ENCODE results near the gene MRPS35.

The MRPS35 gene

DNA sequence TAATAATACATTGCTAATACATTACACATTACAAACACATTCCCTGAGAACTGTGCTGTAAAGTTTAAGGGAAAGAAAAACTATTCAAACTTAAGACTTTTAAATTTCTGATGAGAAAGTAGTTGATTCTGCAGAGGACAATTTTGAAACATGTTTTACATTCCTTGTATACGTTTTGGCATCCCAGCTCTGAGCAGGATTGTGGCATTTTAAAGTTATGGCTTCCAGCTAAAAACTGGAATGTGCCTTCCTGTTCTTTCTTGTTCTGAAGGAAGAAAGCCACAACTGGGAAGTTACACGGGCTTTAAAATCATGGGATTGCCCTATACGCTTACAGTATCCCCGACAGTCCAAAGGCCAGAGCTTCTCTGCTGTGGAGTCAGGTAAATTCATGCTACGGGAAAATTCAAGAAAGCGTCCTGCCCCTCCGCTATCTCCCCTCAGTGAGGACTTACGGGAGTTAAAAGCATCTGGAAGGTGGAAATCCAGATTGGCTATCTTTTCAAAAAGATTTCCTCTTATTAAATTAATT, 58.6 kb downstream of the MRPS35 start:
- no peak overlapping the region for H3K9ac ChIP-seq (ENCODE audit: low read depth in 1 of 2, low read length in 2 of 2)
- H3K4me1 ChIP-seq (ENCODE audit: control insufficient read depth in 2 of 2, insufficient read depth in 2 of 2, low read length in 2 of 2) = no peaks in the 10 kb centered on the region
- H3K4me3 ChIP-seq (ENCODE audit: low read length in 2 of 2) = no peak overlapping the region
- H3K9me3 ChIP-seq (ENCODE audit: control insufficient read depth in 2 of 2, low read length in 2 of 2) = no peaks in the 10 kb centered on the region
- no peaks in the 10 kb centered on the region for H3K27me3 ChIP-seq (ENCODE audit: control insufficient read depth in 2 of 2, insufficient read depth in 2 of 2, low read length in 2 of 2)
- H3K27ac ChIP-seq (ENCODE audit: low read depth in 2 of 2, low read length in 2 of 2) = no peak overlapping the region
- H3K36me3 ChIP-seq (ENCODE audit: control insufficient read depth in 2 of 2, insufficient read depth in 2 of 2, low read length in 2 of 2) = no peaks in the 10 kb centered on the region

DNA sequence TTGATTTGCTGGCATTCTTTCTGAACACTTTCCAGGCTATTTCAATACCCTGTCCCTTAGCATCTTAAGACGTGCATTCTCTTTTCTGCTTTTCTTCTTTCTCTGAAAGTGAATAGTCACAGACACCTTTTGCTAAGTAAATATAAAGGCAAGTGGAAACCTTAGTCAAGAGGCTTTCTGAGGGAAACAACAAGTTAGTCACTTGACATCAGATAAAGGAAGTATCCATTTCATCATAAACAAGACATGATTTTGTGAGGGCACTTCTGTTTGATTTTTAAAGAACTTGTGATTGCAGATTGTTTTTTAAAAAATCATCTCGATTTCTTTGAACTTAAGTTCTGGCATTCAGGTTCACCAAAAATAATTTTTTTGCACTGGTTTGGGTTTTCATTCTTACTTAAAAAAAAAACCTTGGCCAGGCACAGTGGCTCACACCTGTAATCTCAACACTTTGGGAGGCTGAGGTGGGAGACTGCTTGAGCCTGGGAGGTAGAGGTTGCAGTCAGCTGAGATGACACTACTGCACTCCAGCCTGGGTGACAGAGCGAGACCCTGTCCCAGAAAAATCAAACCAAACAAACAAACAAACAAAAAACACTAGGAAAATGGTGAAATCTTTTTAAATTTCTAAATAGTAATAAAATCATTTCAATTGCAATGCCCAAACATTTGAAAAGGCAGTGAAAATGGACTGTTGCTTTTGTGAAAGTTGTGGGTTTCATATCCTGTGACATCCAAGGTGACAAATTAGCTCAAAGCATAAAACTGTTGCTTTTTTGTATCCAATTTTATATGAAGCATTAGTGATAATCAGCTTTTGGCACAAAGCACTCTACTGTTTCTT, 61.1 kb downstream of the MRPS35 start:
- Histone ChIP-seq H3K9me3 (ENCODE audit: control insufficient read depth in 2 of 2, low read length in 2 of 2) (no peaks in the 10 kb centered on the region), H3K4me3 (ENCODE audit: low read length in 2 of 2) (no peak overlapping the region), H3K9ac (ENCODE audit: low read depth in 1 of 2, low read length in 2 of 2) (no peak overlapping the region), H3K4me1 (ENCODE audit: control insufficient read depth in 2 of 2, insufficient read depth in 2 of 2, low read length in 2 of 2) (no peaks in the 10 kb centered on the region), H3K36me3 (ENCODE audit: control insufficient read depth in 2 of 2, insufficient read depth in 2 of 2, low read length in 2 of 2) (no peaks in the 10 kb centered on the region), H3K27me3 (ENCODE audit: control insufficient read depth in 2 of 2, insufficient read depth in 2 of 2, low read length in 2 of 2) (no peaks in the 10 kb centered on the region), H3K27ac (ENCODE audit: low read depth in 2 of 2, low read length in 2 of 2) (no peak overlapping the region)

DNA sequence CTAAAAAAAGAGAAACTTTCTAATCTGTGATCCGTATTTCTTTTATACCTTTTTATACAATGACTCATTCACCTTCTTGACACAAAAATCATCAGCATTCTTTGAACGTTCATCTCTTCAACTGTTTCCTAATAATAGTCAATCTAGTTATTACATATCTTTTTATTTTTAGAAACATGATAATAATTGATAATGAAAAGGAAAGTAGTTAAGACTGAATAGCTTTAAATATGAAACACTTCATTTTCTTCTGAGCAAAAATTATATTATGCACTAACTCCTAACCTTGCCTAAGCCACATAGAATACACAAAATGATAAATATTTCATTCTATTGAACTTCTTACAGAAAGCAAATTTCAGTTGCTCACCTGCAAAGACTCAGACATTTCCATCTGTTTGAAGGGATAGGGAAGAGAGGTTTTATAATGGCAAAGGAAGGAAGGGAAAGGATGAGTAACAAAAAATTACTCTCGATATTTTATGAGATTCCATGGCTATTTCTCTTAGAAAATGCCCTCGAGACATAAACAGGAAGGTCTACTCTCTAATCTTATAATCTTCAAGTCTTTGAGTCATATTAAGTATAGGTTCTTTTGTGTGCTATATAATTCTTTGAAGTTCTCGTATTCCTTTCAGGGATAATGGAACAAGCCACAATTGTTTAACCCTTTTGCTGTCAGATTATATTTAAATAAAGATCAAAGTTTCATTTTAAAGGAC, 61.9 kb downstream of the MRPS35 start:
- Histone ChIP-seq H3K9ac (ENCODE audit: low read depth in 1 of 2, low read length in 2 of 2) (no peak overlapping the region), H3K9me3 (ENCODE audit: control insufficient read depth in 2 of 2, low read length in 2 of 2) (no peaks in the 10 kb centered on the region), H3K36me3 (ENCODE audit: control insufficient read depth in 2 of 2, insufficient read depth in 2 of 2, low read length in 2 of 2) (no peaks in the 10 kb centered on the region), H3K4me3 (ENCODE audit: low read length in 2 of 2) (no peak overlapping the region), H3K4me1 (ENCODE audit: control insufficient read depth in 2 of 2, insufficient read depth in 2 of 2, low read length in 2 of 2) (no peaks in the 10 kb centered on the region), H3K27ac (ENCODE audit: low read depth in 2 of 2, low read length in 2 of 2) (no peak overlapping the region), H3K27me3 (ENCODE audit: control insufficient read depth in 2 of 2, insufficient read depth in 2 of 2, low read length in 2 of 2) (no peaks in the 10 kb centered on the region)

DNA sequence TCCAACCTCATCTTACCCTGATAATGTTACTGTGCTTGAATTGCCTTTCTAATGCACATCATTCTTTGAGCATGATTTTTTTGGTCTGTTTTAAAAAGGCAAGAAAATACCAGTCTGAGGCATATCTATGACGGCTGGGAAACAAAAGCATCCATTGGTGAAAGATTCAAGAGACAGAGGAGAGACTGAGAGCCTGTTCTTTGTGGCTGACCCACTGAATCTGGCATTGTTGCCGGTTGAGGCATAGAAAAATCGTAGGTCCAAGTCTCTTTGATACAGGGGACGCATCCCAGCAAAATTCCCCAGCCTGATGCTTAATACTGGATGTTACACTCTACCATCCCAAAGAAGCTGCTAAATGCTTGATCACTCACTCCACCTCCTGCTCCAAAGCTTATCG, 66.5 kb downstream of the MRPS35 start:
- Histone ChIP-seq H3K36me3 (ENCODE audit: control insufficient read depth in 2 of 2, insufficient read depth in 2 of 2, low read length in 2 of 2) (peaks cover 0 to 3% of the 10 kb centered on the region in 2 donors), H3K9ac (ENCODE audit: low read depth in 1 of 2, low read length in 2 of 2) (no peak overlapping the region), H3K4me3 (ENCODE audit: low read length in 2 of 2) (no peak overlapping the region), H3K4me1 (ENCODE audit: control insufficient read depth in 2 of 2, insufficient read depth in 2 of 2, low read length in 2 of 2) (peaks cover 8 to 11% of the 10 kb centered on the region in 2 donors), H3K27ac (ENCODE audit: low read depth in 2 of 2, low read length in 2 of 2) (no peak overlapping the region), H3K27me3 (ENCODE audit: control insufficient read depth in 2 of 2, insufficient read depth in 2 of 2, low read length in 2 of 2) (no peaks in the 10 kb centered on the region), H3K9me3 (ENCODE audit: control insufficient read depth in 2 of 2, low read length in 2 of 2) (no peaks in the 10 kb centered on the region)

DNA sequence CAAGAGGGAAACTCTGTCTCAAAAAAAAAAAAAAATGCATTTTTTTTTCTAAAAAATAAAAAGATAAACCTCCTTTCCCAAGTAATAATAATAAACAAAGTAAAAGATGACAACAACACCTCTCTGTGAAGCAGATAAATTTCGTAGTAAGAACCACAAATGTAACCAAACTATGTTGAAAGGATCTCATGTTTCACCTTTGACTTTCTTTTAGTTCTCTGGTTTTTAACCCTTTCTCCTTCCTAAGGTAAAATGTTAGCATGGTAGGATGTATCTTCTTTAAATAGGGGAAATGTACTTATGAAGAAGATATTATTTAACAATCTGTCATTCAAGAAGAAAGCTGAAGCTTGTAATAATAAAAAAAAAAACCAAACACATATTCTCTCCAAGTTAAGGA, 67.6 kb downstream of the MRPS35 start:
- Histone ChIP-seq H3K27me3 (ENCODE audit: control insufficient read depth in 2 of 2, insufficient read depth in 2 of 2, low read length in 2 of 2) (no peaks in the 10 kb centered on the region), H3K4me3 (ENCODE audit: low read length in 2 of 2) (no peak overlapping the region), H3K36me3 (ENCODE audit: control insufficient read depth in 2 of 2, insufficient read depth in 2 of 2, low read length in 2 of 2) (peaks cover 0 to 3% of the 10 kb centered on the region in 2 donors), H3K27ac (ENCODE audit: low read depth in 2 of 2, low read length in 2 of 2) (no peak overlapping the region), H3K4me1 (ENCODE audit: control insufficient read depth in 2 of 2, insufficient read depth in 2 of 2, low read length in 2 of 2) (peaks cover 8 to 11% of the 10 kb centered on the region in 2 donors), H3K9me3 (ENCODE audit: control insufficient read depth in 2 of 2, low read length in 2 of 2) (no peaks in the 10 kb centered on the region), H3K9ac (ENCODE audit: low read depth in 1 of 2, low read length in 2 of 2) (no peak overlapping the region)

DNA sequence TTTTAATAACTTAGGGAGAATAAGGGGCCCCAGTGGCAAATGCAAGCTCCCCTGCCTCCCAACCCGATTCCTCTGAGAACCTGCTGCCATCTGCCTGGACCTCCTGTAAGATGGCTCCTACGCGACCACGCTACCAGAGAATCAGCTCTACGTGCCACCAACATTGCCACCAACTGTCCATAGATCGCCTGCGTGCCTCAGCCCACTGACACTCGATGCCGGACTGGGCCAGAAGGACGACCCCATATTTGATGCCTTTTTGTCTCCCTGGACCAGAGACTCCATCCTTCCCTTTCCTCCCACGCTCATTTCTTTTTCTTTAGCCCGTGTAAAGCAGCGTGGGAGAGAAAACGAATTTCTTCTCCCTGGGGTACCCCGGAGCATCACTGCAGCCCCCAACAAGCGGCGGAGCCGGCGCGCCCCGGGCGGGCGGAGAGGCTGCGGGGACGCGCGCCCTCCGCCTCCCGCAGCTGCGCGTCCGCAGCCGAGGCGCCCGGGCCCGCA, 68.8 kb downstream of the MRPS35 start:
- peaks cover 8 to 11% of the 10 kb centered on the region in 2 donors for H3K4me1 ChIP-seq (ENCODE audit: control insufficient read depth in 2 of 2, insufficient read depth in 2 of 2, low read length in 2 of 2)
- peaks cover 0 to 3% of the 10 kb centered on the region in 2 donors for H3K36me3 ChIP-seq (ENCODE audit: control insufficient read depth in 2 of 2, insufficient read depth in 2 of 2, low read length in 2 of 2)
- H3K27me3 ChIP-seq (ENCODE audit: control insufficient read depth in 2 of 2, insufficient read depth in 2 of 2, low read length in 2 of 2) = no peaks in the 10 kb centered on the region
- no peaks in the 10 kb centered on the region for H3K9me3 ChIP-seq (ENCODE audit: control insufficient read depth in 2 of 2, low read length in 2 of 2)
- peak overlapping the region; percentile 81 to 83 for H3K27ac ChIP-seq (ENCODE audit: low read depth in 2 of 2, low read length in 2 of 2)
- peak overlapping the region; percentile 61 to 84 for H3K9ac ChIP-seq (ENCODE audit: low read depth in 1 of 2, low read length in 2 of 2)
- H3K4me3 ChIP-seq (ENCODE audit: low read length in 2 of 2) = peak overlapping the region; percentile 81

GRCh38 chr12:27779920-27780611, 69.4 kb downstream of the MRPS35 start, which contains the start of the genes KLHL42 and MANSC4:
TSS of gene KLHL42 (plus strand) at chr12:27780233. CDS start at chr12:27780331, 98 bp downstream.
TSS of gene MANSC4 (minus strand) at chr12:27780236. CDS start at chr12:27771276, 8,960 bp downstream.
- H3K9ac ChIP-seq (ENCODE audit: low read depth in 1 of 2, low read length in 2 of 2) = peak within 1 kb of the TSS; percentile 79 to 84
- H3K27me3 ChIP-seq (ENCODE audit: control insufficient read depth in 2 of 2, insufficient read depth in 2 of 2, low read length in 2 of 2) = no peaks in the 10 kb centered on the region
- peak within 1 kb of the TSS; percentile 81 to 83 for H3K27ac ChIP-seq (ENCODE audit: low read depth in 2 of 2, low read length in 2 of 2)
- H3K36me3 ChIP-seq (ENCODE audit: control insufficient read depth in 2 of 2, insufficient read depth in 2 of 2, low read length in 2 of 2) = peaks cover 0 to 3% of the 10 kb centered on the region in 2 donors
- peak within 1 kb of the TSS; percentile 81 for H3K4me3 ChIP-seq (ENCODE audit: low read length in 2 of 2)
- no peaks in the 10 kb centered on the region for H3K9me3 ChIP-seq (ENCODE audit: control insufficient read depth in 2 of 2, low read length in 2 of 2)
- H3K4me1 ChIP-seq (ENCODE audit: control insufficient read depth in 2 of 2, insufficient read depth in 2 of 2, low read length in 2 of 2) = peaks cover 8 to 11% of the 10 kb centered on the region in 2 donors

GRCh38 chr12:27780612-27781408, 70.2 kb downstream of the MRPS35 start:
- Histone ChIP-seq H3K9ac (ENCODE audit: low read depth in 1 of 2, low read length in 2 of 2) (peak overlapping the region; percentile 79 to 84), H3K9me3 (ENCODE audit: control insufficient read depth in 2 of 2, low read length in 2 of 2) (no peaks in the 10 kb centered on the region), H3K27ac (ENCODE audit: low read depth in 2 of 2, low read length in 2 of 2) (peak overlapping the region; percentile 81 to 83), H3K36me3 (ENCODE audit: control insufficient read depth in 2 of 2, insufficient read depth in 2 of 2, low read length in 2 of 2) (peaks cover 0 to 3% of the 10 kb centered on the region in 2 donors), H3K4me3 (ENCODE audit: low read length in 2 of 2) (peak overlapping the region; percentile 81), H3K27me3 (ENCODE audit: control insufficient read depth in 2 of 2, insufficient read depth in 2 of 2, low read length in 2 of 2) (no peaks in the 10 kb centered on the region), H3K4me1 (ENCODE audit: control insufficient read depth in 2 of 2, insufficient read depth in 2 of 2, low read length in 2 of 2) (peaks cover 8 to 11% of the 10 kb centered on the region in 2 donors)

DNA sequence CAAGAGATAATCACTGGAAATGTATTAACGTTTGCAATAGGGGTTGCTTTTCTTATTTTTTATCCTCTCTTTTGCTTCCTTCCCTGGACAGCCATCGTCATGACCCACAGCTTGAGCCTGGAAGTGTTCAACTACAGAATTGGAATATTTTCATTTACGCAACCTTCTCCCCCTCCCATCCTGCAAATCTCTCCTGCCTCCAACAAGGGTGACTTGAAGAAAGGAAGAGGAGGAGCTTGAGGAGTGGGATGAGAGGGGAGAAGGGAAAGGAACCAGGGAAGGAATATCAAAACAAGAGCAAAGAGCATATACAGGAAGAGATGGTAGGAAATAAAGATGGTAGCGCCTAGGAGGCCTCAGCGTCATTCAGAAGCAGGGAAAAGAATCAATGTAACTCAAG, 71.0 kb downstream of the MRPS35 start:
- peaks cover 8 to 11% of the 10 kb centered on the region in 2 donors for H3K4me1 ChIP-seq (ENCODE audit: control insufficient read depth in 2 of 2, insufficient read depth in 2 of 2, low read length in 2 of 2)
- no peaks in the 10 kb centered on the region for H3K9me3 ChIP-seq (ENCODE audit: control insufficient read depth in 2 of 2, low read length in 2 of 2)
- H3K27me3 ChIP-seq (ENCODE audit: control insufficient read depth in 2 of 2, insufficient read depth in 2 of 2, low read length in 2 of 2) = no peaks in the 10 kb centered on the region
- peak overlapping the region in 1 of 2 donors; percentile 81 for H3K4me3 ChIP-seq (ENCODE audit: low read length in 2 of 2)
- H3K9ac ChIP-seq (ENCODE audit: low read depth in 1 of 2, low read length in 2 of 2) = no peak overlapping the region
- peaks cover 0 to 3% of the 10 kb centered on the region in 2 donors for H3K36me3 ChIP-seq (ENCODE audit: control insufficient read depth in 2 of 2, insufficient read depth in 2 of 2, low read length in 2 of 2)
- H3K27ac ChIP-seq (ENCODE audit: low read depth in 2 of 2, low read length in 2 of 2) = no peak overlapping the region
